ENCODE results near the gene FXYD6. TPM values are rescaled to one million over a fixed set of nuclear protein-coding genes. Genes with fewer than 3 reads are reported as not detected.

The FXYD6 gene
- total and polyA plus RNA-seq, 12 donors: 22.0 to 65.2 (median 36.1) TPM

DNA sequence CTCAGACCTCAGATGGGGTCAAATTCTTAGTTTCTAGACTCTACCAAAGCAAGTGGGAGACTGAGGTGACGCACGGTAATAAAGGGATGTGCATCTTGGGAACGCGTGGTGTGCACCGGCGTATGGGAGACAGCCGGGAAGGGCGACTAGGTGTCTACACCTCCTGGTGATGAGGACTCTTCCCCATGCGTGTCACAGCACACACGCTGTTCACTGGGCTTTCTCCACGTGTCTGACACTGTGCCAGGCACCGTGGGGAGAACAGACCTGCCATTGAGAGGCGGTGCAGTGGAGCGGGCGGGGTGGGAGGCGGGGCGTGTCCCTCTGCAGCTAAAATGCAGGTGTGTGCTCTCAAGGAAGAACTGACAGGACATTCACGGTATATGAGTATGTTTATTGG, 5.3 kb downstream of the FXYD6 start:
- WGBS, 2 donors: 82 to 85% methylated on average over 18 of the region's 18 CpGs
- ATAC-seq (no peak), DNase-seq (no peak)
- TF ChIP-seq, protein P1, sequence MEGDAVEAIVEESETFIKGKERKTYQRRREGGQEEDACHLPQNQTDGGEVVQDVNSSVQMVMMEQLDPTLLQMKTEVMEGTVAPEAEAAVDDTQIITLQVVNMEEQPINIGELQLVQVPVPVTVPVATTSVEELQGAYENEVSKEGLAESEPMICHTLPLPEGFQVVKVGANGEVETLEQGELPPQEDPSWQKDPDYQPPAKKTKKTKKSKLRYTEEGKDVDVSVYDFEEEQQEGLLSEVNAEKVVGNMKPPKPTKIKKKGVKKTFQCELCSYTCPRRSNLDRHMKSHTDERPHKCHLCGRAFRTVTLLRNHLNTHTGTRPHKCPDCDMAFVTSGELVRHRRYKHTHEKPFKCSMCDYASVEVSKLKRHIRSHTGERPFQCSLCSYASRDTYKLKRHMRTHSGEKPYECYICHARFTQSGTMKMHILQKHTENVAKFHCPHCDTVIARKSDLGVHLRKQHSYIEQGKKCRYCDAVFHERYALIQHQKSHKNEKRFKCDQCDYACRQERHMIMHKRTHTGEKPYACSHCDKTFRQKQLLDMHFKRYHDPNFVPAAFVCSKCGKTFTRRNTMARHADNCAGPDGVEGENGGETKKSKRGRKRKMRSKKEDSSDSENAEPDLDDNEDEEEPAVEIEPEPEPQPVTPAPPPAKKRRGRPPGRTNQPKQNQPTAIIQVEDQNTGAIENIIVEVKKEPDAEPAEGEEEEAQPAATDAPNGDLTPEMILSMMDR (IDR thresholded peaks at IDR 0.05): no peak
- H3K27me3 ChIP-seq: peaks cover 0 to 33% (median 8%) of the 10 kb centered on the region in 7 donors
- H3K4me3 ChIP-seq: no peak overlapping the region
- H3K4me1 ChIP-seq: peaks cover 15 to 93% (median 63%) of the 10 kb centered on the region in 9 donors
- H3K36me3 ChIP-seq: peaks cover 0 to 6% (median 0%) of the 10 kb centered on the region in 9 donors
- H3K9me3 ChIP-seq: no peaks in the 10 kb centered on the region
- H3K27ac ChIP-seq: peak overlapping the region in 3 of 10 donors; percentile 93 to 96 (median 95)
- intact Hi-C loops (cut with DNase I): no loop called here

DNA sequence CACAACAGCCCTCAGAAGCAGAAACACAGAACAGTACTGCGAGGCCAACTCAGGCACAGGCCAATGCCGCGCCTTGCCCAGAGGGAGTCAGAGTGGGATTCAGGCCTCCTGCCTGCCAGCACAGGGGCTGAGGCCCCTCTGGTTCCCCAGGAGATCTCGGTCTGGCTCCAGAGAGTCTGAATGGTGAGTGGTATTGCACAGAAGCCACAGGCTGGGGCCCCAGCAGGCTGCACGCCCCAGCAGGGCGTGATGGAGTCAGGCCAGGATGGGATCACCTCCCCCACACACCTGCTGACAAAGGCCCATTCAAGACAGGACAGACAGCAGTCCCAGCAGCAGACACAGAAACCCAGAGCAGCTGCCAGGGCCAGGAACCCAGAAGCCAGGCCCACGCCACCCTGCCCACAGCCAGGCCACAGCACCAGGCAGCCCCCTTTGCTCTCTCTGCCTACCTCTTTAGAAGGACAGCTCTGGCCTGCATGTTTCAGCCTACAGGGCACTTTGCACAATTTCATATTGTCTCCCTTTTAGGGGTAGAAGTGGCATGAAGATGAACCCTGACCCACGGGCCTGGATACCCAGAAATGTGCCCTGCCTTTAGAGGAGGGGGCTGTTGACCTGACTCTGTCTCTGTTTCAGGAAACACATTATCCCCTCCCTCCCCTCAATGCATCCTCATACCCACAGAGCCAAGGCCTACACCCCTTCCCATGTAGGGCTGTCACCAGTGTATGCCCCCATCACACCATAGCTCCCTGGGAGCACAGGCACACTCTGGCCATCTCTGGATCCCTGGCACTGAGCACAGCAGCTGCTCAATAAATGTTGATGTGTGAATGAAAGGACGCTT, 6.1 kb downstream of the FXYD6 start:
- H3K4me1 ChIP-seq: peaks cover 15 to 91% (median 56%) of the 10 kb centered on the region in 9 donors
- intact Hi-C loops (cut with DNase I): no loop called here

DNA sequence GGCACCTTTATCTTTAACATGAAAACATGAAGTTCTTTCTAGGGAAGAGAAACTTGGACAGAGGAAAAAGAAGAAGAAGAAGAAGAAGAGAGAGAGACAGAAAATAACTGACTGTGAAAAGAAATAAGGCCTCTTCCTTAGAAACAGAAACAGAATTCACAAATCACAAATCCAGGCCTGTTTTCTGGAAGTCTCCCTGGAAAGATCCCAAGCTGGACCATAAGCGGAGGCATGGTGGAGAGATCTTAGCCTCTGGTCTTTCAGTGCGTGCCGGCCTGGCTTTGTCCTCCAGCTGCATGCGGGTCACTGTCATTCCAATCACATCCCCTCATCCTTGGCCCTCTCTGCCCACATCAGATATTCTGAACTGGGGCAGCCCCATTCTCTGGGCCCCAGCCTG, 6.9 kb downstream of the FXYD6 start:
- intact Hi-C loops (cut with DNase I): no loop called here
- DNase-seq: no peak
- Histone ChIP-seq H3K4me1 (peaks cover 15 to 88% (median 51%) of the 10 kb centered on the region in 9 donors), H3K27me3 (peaks cover 0 to 19% (median 0%) of the 10 kb centered on the region in 7 donors), H3K4me3 (no peak overlapping the region), H3K9me3 (no peaks in the 10 kb centered on the region), H3K27ac (peak overlapping the region in 9 of 10 donors; percentile 41 to 95 (median 56)), H3K36me3 (peaks cover 0 to 6% (median 0%) of the 10 kb centered on the region in 9 donors)
- ATAC-seq: peak in 3 of 8 donors; percentile 20 to 23 (median 20)
- WGBS, 2 donors: 29 to 37% methylated on average over 4 of the region's 4 CpGs
- TF ChIP-seq, protein P1 (IDR thresholded peaks at IDR 0.05): no peak

More for the DNA sequence above, 6.1 kb downstream of the FXYD6 start:
- TF ChIP-seq, protein P1 (IDR thresholded peaks at IDR 0.05): no peak
- ATAC-seq (peak in 6 of 8 donors; percentile 9 to 42 (median 16)), DNase-seq (no peak)
- H3K36me3 ChIP-seq: peaks cover 0 to 6% (median 0%) of the 10 kb centered on the region in 9 donors
- H3K9me3 ChIP-seq: no peaks in the 10 kb centered on the region
- peaks cover 0 to 25% (median under 1%) of the 10 kb centered on the region in 7 donors for H3K27me3 ChIP-seq
- 61 to 65% methylated on average over 9 of the region's 9 CpGs for WGBS, 2 donors
- H3K4me3 ChIP-seq: no peak overlapping the region
- H3K27ac ChIP-seq: peak overlapping the region in 9 of 10 donors; percentile 41 to 95 (median 56)

DNA sequence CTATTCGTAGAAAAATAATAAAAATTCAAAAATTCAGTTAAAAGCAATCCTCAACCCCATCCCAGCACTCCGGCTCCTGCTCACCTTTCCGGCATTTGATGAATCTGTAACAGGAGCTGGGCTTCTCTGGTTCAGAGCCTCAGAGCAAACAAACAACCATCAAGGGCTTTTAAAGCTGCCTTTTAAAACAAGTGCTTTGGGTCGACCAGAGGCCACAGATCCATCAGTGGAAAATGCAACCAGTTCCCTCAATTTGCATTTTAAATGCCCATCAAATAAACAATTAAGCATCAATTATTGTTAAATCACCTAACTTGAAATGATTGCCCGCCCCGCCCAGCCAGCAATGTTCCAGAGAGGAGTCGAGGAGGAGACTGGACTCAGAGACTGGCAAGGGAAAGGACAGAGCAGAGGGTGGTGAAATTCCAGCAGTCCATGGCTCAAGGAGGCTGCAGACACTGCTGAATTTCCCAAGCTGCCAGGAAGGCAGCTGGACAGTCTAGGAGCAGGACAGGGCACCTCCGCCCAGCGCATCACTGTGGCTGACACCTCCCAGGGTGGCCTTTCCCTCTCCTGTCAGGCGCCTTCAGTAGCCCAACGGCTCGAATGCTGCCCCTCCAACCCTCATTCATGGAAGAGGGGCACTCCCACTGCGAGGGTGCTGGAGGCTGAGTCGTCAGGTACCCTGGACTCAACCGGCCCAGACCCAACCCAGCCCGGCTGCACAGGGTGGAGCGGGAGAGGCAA, 7.5 kb downstream of the FXYD6 start:
- no peaks in the 10 kb centered on the region for H3K9me3 ChIP-seq
- WGBS, 2 donors: 78 to 82% methylated on average over 17 of the region's 17 CpGs
- ATAC-seq (peak in 1 of 8 donors; percentile 19), DNase-seq (no peak)
- intact Hi-C loops (cut with DNase I): no loop called here
- peaks cover 0 to 6% (median 0%) of the 10 kb centered on the region in 9 donors for H3K36me3 ChIP-seq
- no peak overlapping the region for H3K4me3 ChIP-seq
- peaks cover 0 to 13% (median 0%) of the 10 kb centered on the region in 7 donors for H3K27me3 ChIP-seq
- TF ChIP-seq, protein P1 (IDR thresholded peaks at IDR 0.05): no peak
- H3K27ac ChIP-seq: peak overlapping the region in 9 of 10 donors; percentile 33 to 95 (median 56)
- peaks cover 15 to 88% (median 48%) of the 10 kb centered on the region in 9 donors for H3K4me1 ChIP-seq

Measured in heart right ventricle (tissue), 16 donors.